Testis (tissue), 3 donors: ENCODE measurements around the gene SF3B6. TPM values are rescaled to one million over a fixed set of nuclear protein-coding genes. Genes with fewer than 3 reads are reported as not detected.

ENCODE experiments used
- DNase-seq: peaks from one replicate; pipeline ENCODE4 v3.0.0-alpha.2; 2019
- H3K27ac ChIP-seq, 2 donors: fragments of 200-600 bp; sonication (generic); one replicate each; pipeline ENCODE4 v1.5.1; 2019
- H3K27me3 ChIP-seq: fragments of 200-600 bp; sonication (generic); one replicate; pipeline ENCODE4 v1.5.1; 2019
- H3K36me3 ChIP-seq: fragments of 200-600 bp; sonication (generic); one replicate; pipeline ENCODE4 v1.5.1; 2017; ENCODE audit warnings: low read depth; ENCODE audit errors: missing control alignments
- H3K4me1 ChIP-seq: fragments of 200-600 bp; sonication (generic); one replicate; pipeline ENCODE4 v1.5.1; 2019
- H3K4me3 ChIP-seq, 2 donors: fragments of 200-600 bp; sonication (generic); one replicate each; pipeline ENCODE4 v1.5.1; 2017 to 2019
- H3K9me3 ChIP-seq: fragments of 200-600 bp; sonication (generic); one replicate; pipeline ENCODE4 v1.5.1; 2017
- CTCF ChIP-seq, 3 experiments: fragments of 450-650 bp in 2 of 3; fragments of 200-600 bp in 1 of 3; sonication (generic) in 1 of 3; IDR thresholded peaks; one replicate each; pipeline ENCODE4 v1.5.1; 2016 to 2019; ENCODE audit warnings: antibody characterized with exemption in 3 of 3, mild to moderate bottlenecking in 2 of 3, moderate library complexity in 1 of 3
- POLR2A ChIP-seq: fragments of 450-650 bp; IDR thresholded peaks from one replicate; pipeline ENCODE4 v1.6.1; 2017; ENCODE audit warnings: antibody characterized with exemption, mild to moderate bottlenecking, moderate library complexity
- WGBS, 2 donors: methylation state at CpG; one replicate each; pipeline ENCODE4 v1.1.5; 2018; 5-methylcytosine and 5-hydroxymethylcytosine counted together
- intact Hi-C: fragments of 100-400 bp; cut with DNase I; formaldehyde crosslinking; loops from one replicate; pipeline ENCODE4 v1.15.1; 2023; ENCODE audit warnings: low total_unique reads
- polyA plus RNA-seq: library from polyadenylated mRNA; stranded (reverse); fragments of 350-450 nt; fragmentation: Illumina TruSeq; extraction: RNeasy Lipid Tissue Mini Kit (QIAGEN cat#74804); gene quantifications from one replicate; pipeline ENCODE4 v1.2.3, GENCODE V29; 2014; ENCODE audit warnings: low read depth, low replicate concordance; ENCODE audit not compliant: insufficient read depth
- small RNA-seq, 2 donors: library from RNA; depleted of rRNA; stranded (forward); fragments of <200 nt; gene quantifications; one replicate each; pipeline ENCODE3, GENCODE V24; 2016
- total RNA-seq, 2 donors: library from RNA; depleted of rRNA; stranded (reverse); fragments of >200 nt; gene quantifications; one replicate each; pipeline ENCODE4 v1.2.3, GENCODE V29; 2016

Gene SF3B6
- total and polyA plus RNA-seq, 3 donors from 2014 or later: 69.3 to 142 (median 87.4) TPM

- no peak overlapping the region for H3K4me3 ChIP-seq
- H3K36me3 ChIP-seq: no peaks in the 10 kb centered on the region
- no peaks in the 10 kb centered on the region for H3K9me3 ChIP-seq
- H3K4me1 ChIP-seq: no peaks in the 10 kb centered on the region
- TF ChIP-seq CTCF (IDR thresholded peaks at IDR 0.05) (no peak), POLR2A (no peak)
- H3K27me3 ChIP-seq: no peaks in the 10 kb centered on the region
- intact Hi-C loops: no loop called here
- no peak for DNase-seq
- 69 to 84% methylated on average over 3 to 4 of the region's 4 CpGs for WGBS, 2 donors
- no peak overlapping the region for H3K27ac ChIP-seq
Observed at GRCh38 chr2:24020244-24020643, 55.9 kb downstream of the SF3B6 start.

- WGBS, 2 donors: 83 to 93% methylated on average over 5 of the region's 5 CpGs
Observed at GRCh38 chr2:24019729-24020128, 56.4 kb downstream of the SF3B6 start.

GRCh38 chr2:24018241-24018640, 57.9 kb downstream of the SF3B6 start:
- 84 to 88% methylated on average over 9 of the region's 9 CpGs for WGBS, 2 donors
- TF ChIP-seq POLR2A (no peak), CTCF (IDR thresholded peaks at IDR 0.05) (no peak)

More at GRCh38 chr2:24019729-24020128, 56.4 kb downstream of the SF3B6 start:
- H3K27ac ChIP-seq: no peak overlapping the region
- H3K27me3 ChIP-seq: no peaks in the 10 kb centered on the region
- H3K4me1 ChIP-seq: no peaks in the 10 kb centered on the region
- H3K36me3 ChIP-seq: no peaks in the 10 kb centered on the region
- no peaks in the 10 kb centered on the region for H3K9me3 ChIP-seq
- no peak for DNase-seq
- H3K4me3 ChIP-seq: no peak overlapping the region
- TF ChIP-seq CTCF (IDR thresholded peaks at IDR 0.05) (no peak), POLR2A (no peak)
- intact Hi-C loops: no loop called here

GRCh38 chr2:24017711-24018110, 58.4 kb downstream of the SF3B6 start:
- WGBS, 2 donors: 84 to 87% methylated on average over 8 of the region's 8 CpGs
- TF ChIP-seq POLR2A (no peak), CTCF (IDR thresholded peaks at IDR 0.05) (no peak)
- no peaks in the 10 kb centered on the region for H3K4me1 ChIP-seq
- H3K36me3 ChIP-seq: no peaks in the 10 kb centered on the region
- no peaks in the 10 kb centered on the region for H3K27me3 ChIP-seq
- H3K4me3 ChIP-seq: no peak overlapping the region
- no peak overlapping the region for H3K27ac ChIP-seq
- no peaks in the 10 kb centered on the region for H3K9me3 ChIP-seq
- DNase-seq: no peak
- intact Hi-C loops: no loop called here

More at GRCh38 chr2:24018241-24018640, 57.9 kb downstream of the SF3B6 start:
- no peak overlapping the region for H3K27ac ChIP-seq
- H3K4me3 ChIP-seq: no peak overlapping the region
- DNase-seq: no peak
- no peaks in the 10 kb centered on the region for H3K36me3 ChIP-seq
- intact Hi-C loops: no loop called here
- no peaks in the 10 kb centered on the region for H3K27me3 ChIP-seq
- no peaks in the 10 kb centered on the region for H3K4me1 ChIP-seq
- H3K9me3 ChIP-seq: no peaks in the 10 kb centered on the region

Small RNA genes within 50 kb of the gene (small RNA-seq; reads per million reads assigned to genes)
- gene RNU6-370P: 0 reads per million in 2 donors

Other genes with a start within 250 kb of the SF3B6 start
- gene ATAD2B, start 149.2 kb downstream of the SF3B6 start, total RNA-seq: 10 to 100 TPM; 23.2 to 32.3 TPM
- 11.7 TPM for gene ATAD2B, start 149.2 kb downstream of the SF3B6 start, polyA plus RNA-seq
- 10 to 100 TPM; 11.9 to 18.4 TPM for gene UBXN2A, start 135.9 kb downstream of the SF3B6 start, total RNA-seq
- 9.4 TPM for gene UBXN2A, start 135.9 kb downstream of the SF3B6 start, polyA plus RNA-seq
- under 1 TPM; 0.39 to 0.50 TPM for gene MFSD2B, start 66.2 kb downstream of the SF3B6 start, total RNA-seq
- gene MFSD2B, start 66.2 kb downstream of the SF3B6 start, polyA plus RNA-seq: 0.94 TPM
- gene WDCP, start 28.9 kb downstream of the SF3B6 start, total RNA-seq: 10 to 100 TPM in 1 of 2 donors, 1 to 10 TPM in 1; 9.8 to 11.5 TPM
- gene WDCP, start 28.9 kb downstream of the SF3B6 start, polyA plus RNA-seq: 10.4 TPM
- 1 to 10 TPM; 2.7 to 3.0 TPM for gene FKBP1B, start 26.6 kb downstream of the SF3B6 start, total RNA-seq
- 3.6 TPM for gene FKBP1B, start 26.6 kb downstream of the SF3B6 start, polyA plus RNA-seq
- gene TP53I3, start 8.5 kb upstream of the SF3B6 start, total RNA-seq: 10 to 100 TPM; 31.3 to 36.5 TPM
- gene TP53I3, start 8.5 kb upstream of the SF3B6 start, polyA plus RNA-seq: 70.4 TPM
- 10 to 100 TPM; 39.8 to 62.8 TPM for gene PFN4, start 47.0 kb upstream of the SF3B6 start, total RNA-seq
- 248 TPM for gene PFN4, start 47.0 kb upstream of the SF3B6 start, polyA plus RNA-seq
- gene FAM228B, start 47.1 kb upstream of the SF3B6 start, total RNA-seq: 10 to 100 TPM; 45.3 to 56.2 TPM
- gene FAM228B, start 47.1 kb upstream of the SF3B6 start, polyA plus RNA-seq: 47.1 TPM
- gene FAM228A, start 98.7 kb upstream of the SF3B6 start, total RNA-seq: 10 to 100 TPM; 29.7 to 33.4 TPM
- gene FAM228A, start 98.7 kb upstream of the SF3B6 start, polyA plus RNA-seq: 72.4 TPM